Astrocyte (in vitro differentiated cells and primary cell): ENCODE data around the gene CDH23.

ENCODE experiments used
- CTCF ChIP-seq: IDR thresholded peaks from 2 replicates; pipeline ENCODE4 v1.5.1; 2011; ENCODE audit warnings: low read depth, mild to moderate bottlenecking, inconsistent platforms, low read length, moderate library complexity; ENCODE audit not compliant: insufficient read depth
- EZH2 ChIP-seq: IDR thresholded peaks from 2 replicates; pipeline ENCODE4 v1.6.1; 2012; ENCODE audit warnings: mild to moderate bottlenecking, low read length, inconsistent platforms; ENCODE audit not compliant: insufficient read depth

GRCh38 chr10:71692598-71693306, 296.0 kb downstream of the CDH23 start:
- TF ChIP-seq CTCF (no peak), EZH2 (no peak)
